LNCaP clone FGC (cell line): ENCODE results near the gene ZNF699.
A peak's percentile ranks its signal among the peaks of the same experiment; 100 is the strongest.

Experiments used
- DNase-seq: peaks from one replicate; pipeline ENCODE4 v3.0.0-alpha.2; 2011; ENCODE audit warnings: low read depth
- H3K4me3 ChIP-seq: 2 replicates; pipeline ENCODE4 v1.5.1; 2011; ENCODE audit warnings: mild to moderate bottlenecking, low read depth, low read length, control low read depth
- TF ChIP-seq, protein P1 (sequence below): IDR thresholded peaks from 2 replicates; pipeline ENCODE4 v1.5.1; 2012; ENCODE audit warnings: mild to moderate bottlenecking; ENCODE audit not compliant: control insufficient read depth, insufficient read depth; ENCODE audit errors: extremely low read depth

ZNF699 gene

DNA sequence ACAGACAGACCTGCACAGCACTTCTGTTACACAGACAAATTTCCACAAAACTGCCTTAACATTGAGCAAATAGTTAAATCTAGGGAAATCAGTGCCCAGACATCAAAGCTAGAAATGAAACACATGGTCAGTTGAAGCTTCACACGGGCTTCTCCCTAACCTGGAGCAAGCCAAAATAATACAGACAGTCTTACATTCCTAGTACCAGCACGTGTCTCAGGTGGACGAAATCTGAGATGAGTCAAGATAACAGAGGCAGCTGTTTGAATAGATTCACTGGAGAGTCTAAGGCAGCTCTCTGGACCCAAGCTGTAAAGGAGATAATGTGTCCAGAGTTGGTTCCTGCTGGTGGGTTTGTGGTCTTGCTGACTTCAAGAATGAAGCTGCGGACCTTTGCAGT is 4.1 kb upstream of the ZNF699 start:
- H3K4me3 ChIP-seq, result no peak overlapping the region
- no peak for DNase-seq
- TF ChIP-seq, protein P1, sequence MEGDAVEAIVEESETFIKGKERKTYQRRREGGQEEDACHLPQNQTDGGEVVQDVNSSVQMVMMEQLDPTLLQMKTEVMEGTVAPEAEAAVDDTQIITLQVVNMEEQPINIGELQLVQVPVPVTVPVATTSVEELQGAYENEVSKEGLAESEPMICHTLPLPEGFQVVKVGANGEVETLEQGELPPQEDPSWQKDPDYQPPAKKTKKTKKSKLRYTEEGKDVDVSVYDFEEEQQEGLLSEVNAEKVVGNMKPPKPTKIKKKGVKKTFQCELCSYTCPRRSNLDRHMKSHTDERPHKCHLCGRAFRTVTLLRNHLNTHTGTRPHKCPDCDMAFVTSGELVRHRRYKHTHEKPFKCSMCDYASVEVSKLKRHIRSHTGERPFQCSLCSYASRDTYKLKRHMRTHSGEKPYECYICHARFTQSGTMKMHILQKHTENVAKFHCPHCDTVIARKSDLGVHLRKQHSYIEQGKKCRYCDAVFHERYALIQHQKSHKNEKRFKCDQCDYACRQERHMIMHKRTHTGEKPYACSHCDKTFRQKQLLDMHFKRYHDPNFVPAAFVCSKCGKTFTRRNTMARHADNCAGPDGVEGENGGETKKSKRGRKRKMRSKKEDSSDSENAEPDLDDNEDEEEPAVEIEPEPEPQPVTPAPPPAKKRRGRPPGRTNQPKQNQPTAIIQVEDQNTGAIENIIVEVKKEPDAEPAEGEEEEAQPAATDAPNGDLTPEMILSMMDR, result no peak

DNA sequence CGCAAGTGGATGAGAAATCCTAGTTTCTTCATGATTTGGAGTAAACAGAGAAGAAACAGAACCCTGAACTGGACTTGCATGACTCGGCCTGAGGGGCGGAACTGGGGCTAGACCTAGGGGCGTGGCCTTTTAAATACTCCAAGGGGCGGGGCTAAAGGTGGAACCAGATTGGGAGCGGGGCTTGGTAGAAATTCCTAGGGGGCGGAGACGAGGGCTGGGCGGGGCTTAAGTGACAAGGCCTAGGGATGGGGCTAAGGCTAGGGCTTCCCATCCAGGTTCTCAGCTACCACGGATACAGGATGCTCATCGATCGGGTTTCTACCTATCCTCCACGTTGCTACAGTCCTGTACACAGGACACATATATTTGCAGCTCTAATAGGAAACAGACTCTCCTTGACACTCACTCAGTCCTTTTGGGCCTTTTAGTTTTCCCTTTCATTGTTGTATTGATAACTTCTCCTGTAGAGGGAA is 372 bp upstream of the ZNF699 start:
- peak overlapping the region; percentile 90 for H3K4me3 ChIP-seq
- TF ChIP-seq, protein P1, result no peak
- peak; percentile 77 for DNase-seq

DNA sequence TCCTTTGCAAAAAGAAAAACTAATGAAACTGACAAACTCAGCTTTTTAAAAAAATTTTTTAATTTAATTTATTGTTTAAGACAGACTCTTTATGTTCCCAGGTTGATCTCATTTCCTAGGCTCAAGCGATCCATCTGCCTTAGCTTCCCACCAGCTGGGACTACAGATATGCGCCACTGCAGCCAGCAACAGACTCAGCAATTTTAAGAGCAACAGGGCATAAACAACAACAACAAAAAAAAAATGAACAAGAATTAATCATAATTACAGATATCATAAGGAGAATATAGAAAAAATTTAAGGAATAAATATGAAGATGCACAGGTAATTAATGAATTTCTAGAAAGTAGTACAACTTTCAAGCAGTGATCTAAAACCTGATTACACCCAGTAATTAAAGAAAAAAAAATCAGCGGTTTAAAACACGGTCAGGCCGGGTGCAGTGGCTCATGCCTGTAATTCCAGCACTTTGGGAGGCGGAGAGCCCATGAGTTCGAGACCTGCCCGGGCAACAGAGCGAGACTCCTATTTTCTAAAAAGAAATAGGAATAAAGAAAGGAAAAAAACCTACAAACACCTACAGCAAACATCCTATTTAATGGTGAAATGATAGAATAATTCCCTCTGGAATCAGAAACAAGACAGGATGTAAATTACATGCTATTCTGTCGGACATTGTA is 1.4 kb downstream of the ZNF699 start:
- TF ChIP-seq, protein P1, result no peak
- no peak for DNase-seq
- H3K4me3 ChIP-seq, result no peak overlapping the region; the same call in 1 of the 2 replicates

DNA sequence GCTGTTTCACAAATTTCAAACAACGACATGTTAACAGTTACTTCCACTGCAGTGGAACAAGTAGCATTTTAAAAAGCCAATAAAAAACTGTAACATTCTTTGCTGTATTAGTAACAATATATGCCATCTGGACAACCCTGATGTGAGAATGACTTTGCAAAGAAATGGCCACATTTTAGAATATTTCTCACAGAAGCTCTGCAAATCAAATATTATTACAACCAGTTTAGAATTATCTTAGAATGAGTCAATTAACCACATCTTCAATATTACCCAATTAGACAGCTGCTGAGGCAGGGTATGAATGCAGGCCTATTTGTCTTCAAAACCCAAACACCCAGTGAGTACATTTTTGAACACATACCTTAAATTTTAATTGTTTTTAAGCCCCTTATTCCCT is 3.2 kb downstream of the ZNF699 start:
- no peak for DNase-seq
- no peak overlapping the region for H3K4me3 ChIP-seq

DNA sequence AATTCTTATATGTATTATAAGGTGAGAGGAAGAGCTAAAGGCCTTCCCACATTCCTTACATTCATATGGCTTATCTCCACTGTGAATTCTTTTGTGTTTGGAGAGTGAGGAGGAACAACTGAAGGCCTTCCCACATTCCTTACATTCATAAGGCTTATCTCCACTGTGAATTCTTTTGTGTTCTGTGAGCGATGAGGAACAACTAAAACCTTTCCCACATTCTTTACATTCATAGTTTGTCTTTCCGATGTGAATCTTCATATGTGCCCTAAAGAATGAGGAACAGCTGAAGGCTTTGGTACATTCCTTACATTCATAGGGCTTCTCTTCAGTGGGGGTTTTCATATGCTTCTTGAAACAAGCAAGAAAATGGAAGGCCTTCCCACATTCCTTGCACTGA is 13.3 kb downstream of the ZNF699 start:
- TF ChIP-seq, protein P1, result no peak
- no peak for DNase-seq
- no peak overlapping the region for H3K4me3 ChIP-seq

More for the DNA sequence above, 3.2 kb downstream of the ZNF699 start:
- TF ChIP-seq, protein P1, result no peak

DNA sequence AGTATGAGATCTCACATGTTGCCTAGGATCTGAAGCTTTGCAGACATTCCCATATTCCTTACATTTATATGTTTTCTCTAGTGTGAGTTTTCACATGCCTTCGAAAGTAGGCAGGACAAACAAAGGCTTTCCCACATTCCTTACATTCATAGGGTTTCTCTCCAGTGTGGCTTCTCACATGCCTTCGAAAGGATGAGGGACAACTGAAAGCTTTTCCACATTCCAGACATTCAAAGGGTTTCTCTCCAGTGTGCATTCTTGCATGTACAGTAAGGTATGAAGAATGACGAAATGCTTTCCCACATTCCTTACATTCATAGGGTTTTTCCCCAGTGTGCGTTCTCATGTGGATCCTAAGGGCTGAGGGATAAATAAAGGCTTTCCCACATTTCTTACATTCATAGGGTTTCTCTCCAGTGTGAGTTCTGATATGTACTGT is 14.2 kb downstream of the ZNF699 start:
- no peak overlapping the region for H3K4me3 ChIP-seq
- DNase-seq, result no peak
- TF ChIP-seq, protein P1, result no peak
